ENCODE results near the gene GRAMD4.

DNA sequence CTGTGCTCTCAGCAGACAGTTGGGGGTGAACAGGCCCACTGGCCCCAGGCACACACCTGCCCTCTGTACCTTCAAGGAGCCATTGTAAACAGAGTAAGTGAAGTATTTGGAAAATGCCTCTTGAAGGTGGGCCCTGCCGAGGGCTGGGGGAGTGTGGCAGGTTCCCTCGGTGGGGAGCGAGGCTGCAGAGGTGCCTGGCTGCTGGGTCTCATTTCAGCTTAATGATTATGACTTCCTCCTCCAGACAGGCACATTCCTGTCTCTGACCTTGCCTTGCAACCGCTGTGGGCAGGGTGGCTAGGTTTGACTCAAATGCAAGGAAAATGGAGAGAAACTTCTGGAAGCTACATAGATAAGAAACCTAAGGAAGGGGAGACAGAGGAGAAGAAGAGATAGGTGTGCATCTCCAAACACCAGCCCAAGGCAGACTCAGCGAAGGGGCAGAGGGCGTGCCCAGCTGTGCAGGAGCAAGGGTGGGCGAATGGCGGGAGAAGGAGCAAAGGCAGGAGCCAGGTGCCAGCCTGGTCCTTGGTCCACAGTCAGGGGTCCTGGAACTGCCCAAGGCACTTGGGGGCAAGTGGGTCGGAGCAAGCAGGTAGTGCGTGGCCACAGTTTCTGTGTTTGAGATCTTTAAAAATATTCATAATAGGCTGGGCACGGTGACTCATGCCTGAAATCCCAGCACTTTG lies 14.0 kb downstream of the GRAMD4 start:
- TF ChIP-seq, protein P1, sequence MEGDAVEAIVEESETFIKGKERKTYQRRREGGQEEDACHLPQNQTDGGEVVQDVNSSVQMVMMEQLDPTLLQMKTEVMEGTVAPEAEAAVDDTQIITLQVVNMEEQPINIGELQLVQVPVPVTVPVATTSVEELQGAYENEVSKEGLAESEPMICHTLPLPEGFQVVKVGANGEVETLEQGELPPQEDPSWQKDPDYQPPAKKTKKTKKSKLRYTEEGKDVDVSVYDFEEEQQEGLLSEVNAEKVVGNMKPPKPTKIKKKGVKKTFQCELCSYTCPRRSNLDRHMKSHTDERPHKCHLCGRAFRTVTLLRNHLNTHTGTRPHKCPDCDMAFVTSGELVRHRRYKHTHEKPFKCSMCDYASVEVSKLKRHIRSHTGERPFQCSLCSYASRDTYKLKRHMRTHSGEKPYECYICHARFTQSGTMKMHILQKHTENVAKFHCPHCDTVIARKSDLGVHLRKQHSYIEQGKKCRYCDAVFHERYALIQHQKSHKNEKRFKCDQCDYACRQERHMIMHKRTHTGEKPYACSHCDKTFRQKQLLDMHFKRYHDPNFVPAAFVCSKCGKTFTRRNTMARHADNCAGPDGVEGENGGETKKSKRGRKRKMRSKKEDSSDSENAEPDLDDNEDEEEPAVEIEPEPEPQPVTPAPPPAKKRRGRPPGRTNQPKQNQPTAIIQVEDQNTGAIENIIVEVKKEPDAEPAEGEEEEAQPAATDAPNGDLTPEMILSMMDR (IDR thresholded peaks at IDR 0.05) = no peak
- no peak for TF ChIP-seq POLR2A (IDR thresholded peaks at IDR 0.05)
